ENCODE data around the gene RPS6KA2.

DNA sequence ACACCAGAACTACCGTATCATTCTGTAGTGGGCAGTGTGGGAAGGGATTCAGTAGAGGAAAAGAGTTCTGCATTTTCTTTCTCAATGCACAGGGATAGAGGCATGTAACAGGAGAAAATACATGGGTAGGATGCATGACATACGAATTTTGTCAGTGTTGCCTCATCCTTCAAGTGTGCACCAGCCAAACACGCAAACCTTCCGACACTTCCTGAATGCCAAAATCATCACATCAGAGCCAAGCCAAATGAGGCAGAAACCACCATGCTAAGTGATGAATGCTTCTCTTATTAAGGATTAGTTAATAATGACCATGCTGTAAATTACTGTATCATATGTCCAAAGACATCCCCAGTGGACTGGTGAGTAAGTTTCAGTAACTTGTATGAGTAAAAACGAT is 67.8 kb downstream of the RPS6KA2 start:
- TF ChIP-seq, protein P1, sequence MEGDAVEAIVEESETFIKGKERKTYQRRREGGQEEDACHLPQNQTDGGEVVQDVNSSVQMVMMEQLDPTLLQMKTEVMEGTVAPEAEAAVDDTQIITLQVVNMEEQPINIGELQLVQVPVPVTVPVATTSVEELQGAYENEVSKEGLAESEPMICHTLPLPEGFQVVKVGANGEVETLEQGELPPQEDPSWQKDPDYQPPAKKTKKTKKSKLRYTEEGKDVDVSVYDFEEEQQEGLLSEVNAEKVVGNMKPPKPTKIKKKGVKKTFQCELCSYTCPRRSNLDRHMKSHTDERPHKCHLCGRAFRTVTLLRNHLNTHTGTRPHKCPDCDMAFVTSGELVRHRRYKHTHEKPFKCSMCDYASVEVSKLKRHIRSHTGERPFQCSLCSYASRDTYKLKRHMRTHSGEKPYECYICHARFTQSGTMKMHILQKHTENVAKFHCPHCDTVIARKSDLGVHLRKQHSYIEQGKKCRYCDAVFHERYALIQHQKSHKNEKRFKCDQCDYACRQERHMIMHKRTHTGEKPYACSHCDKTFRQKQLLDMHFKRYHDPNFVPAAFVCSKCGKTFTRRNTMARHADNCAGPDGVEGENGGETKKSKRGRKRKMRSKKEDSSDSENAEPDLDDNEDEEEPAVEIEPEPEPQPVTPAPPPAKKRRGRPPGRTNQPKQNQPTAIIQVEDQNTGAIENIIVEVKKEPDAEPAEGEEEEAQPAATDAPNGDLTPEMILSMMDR (IDR thresholded peaks at IDR 0.05; ENCODE audit: insufficient read depth, low read length): no peak
- TF ChIP-seq REST (IDR thresholded peaks at IDR 0.05; ENCODE audit: insufficient replicate concordance, low read depth): no peak
- no peak for TF ChIP-seq GABPA (IDR thresholded peaks at IDR 0.05; ENCODE audit: low read depth)
- no peak for TF ChIP-seq POLR2AphosphoS5 (IDR thresholded peaks at IDR 0.05; ENCODE audit: low read depth)
- no peak for TF ChIP-seq SPI1 (IDR thresholded peaks at IDR 0.05; ENCODE audit: borderline replicate concordance, low read depth)

Measured in HL-60 (cell line).